Sigmoid colon (tissue), 4 donors: Measurements from ENCODE around the gene RHBDL3.

ENCODE experiments used
- EP300 ChIP-seq, 4 donors: sonication (generic); formaldehyde crosslinking; IDR thresholded peaks; one replicate each; pipeline ENCODE4 v1.6.1; 2017; ENCODE audit warnings: antibody characterized with exemption in 4 of 4
- TF ChIP-seq, protein P1 (sequence below), 4 experiments: fragments of 450-650 bp in 3 of 4; fragments of 200-600 bp in 1 of 4; IDR thresholded peaks; one replicate each; pipeline ENCODE4 v1.5.1; 2016 to 2019; ENCODE audit warnings: antibody characterized with exemption in 4 of 4, mild to moderate bottlenecking in 3 of 4, moderate library complexity in 2 of 4

DNA sequence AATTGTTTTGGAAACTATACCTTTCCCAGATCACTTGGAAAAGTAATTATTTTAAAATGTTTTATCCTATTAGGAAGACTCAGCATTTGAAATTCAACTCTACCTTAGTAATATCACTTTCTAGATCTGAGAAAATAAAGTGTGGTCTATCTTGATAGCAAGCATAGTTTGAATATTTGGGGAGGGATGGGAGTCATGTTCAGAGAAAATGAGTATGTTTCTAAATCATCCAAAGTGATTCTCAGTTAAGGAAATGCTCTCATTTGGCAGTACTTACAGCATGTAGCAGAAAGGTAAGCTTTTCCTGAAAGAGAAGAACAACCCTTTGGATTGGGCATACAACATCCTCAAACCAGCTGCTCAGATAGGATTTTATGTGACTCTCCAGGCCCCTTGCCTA lies 69.4 kb downstream of the RHBDL3 start:
- TF ChIP-seq, protein P1, sequence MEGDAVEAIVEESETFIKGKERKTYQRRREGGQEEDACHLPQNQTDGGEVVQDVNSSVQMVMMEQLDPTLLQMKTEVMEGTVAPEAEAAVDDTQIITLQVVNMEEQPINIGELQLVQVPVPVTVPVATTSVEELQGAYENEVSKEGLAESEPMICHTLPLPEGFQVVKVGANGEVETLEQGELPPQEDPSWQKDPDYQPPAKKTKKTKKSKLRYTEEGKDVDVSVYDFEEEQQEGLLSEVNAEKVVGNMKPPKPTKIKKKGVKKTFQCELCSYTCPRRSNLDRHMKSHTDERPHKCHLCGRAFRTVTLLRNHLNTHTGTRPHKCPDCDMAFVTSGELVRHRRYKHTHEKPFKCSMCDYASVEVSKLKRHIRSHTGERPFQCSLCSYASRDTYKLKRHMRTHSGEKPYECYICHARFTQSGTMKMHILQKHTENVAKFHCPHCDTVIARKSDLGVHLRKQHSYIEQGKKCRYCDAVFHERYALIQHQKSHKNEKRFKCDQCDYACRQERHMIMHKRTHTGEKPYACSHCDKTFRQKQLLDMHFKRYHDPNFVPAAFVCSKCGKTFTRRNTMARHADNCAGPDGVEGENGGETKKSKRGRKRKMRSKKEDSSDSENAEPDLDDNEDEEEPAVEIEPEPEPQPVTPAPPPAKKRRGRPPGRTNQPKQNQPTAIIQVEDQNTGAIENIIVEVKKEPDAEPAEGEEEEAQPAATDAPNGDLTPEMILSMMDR (IDR thresholded peaks at IDR 0.05), result no peak
- no peak for TF ChIP-seq EP300 (IDR thresholded peaks at IDR 0.05)
